ENCODE data around the gene TSC22D1. TPM values are rescaled to one million over a fixed set of nuclear protein-coding genes. Genes with fewer than 3 reads are reported as not detected.
A peak's percentile ranks its signal among the peaks of the same experiment; 100 is the strongest.

TSC22D1 gene
- total RNA-seq, 4 donors from 2014 or later = 177 to 798 (median 250) TPM

- WGBS, 2 donors (ENCODE audit: low coverage in 1 of 2) = 0% methylated on average over 10 to 51 of the region's 51 CpGs
- in situ Hi-C loops (cut with MboI; ENCODE audit: low pct_ligation_motif_present in 1 of 4, low pct_unique_long_range_greater_than_20kb in 1 of 4, low sequenced_read_pairs in 3 of 4) = loop anchor here (5.0 to 25.0 kb wide), 8 partner anchors 248 to 531 kb away; no protein-coding TSS in a partner anchor
- intact Hi-C loops (cut with DNase I; ENCODE audit: low total_unique reads) = loop anchor here (10.0 kb wide), 2 partner anchors 131 to 221 kb away; no protein-coding TSS in a partner anchor
Observed at GRCh38 chr13:44435142-44435918, 140.8 kb downstream of the TSC22D1 start.

GRCh38 chr13:44434766-44435141 is 141.4 kb downstream of the TSC22D1 start:
- Histone ChIP-seq H3K9me3 (no peaks in the 10 kb centered on the region), H3K27me3 (no peaks in the 10 kb centered on the region), H3K27ac (peak overlapping the region; percentile 87 to 92 (median 90)), H3K36me3 (peaks cover 0 to 12% (median 4%) of the 10 kb centered on the region in 4 donors), H3K4me1 (peaks cover 3 to 37% (median 29%) of the 10 kb centered on the region in 4 donors), H3K4me3 (peak overlapping the region; percentile 51 to 65 (median 52))
- intact Hi-C loops (cut with DNase I; ENCODE audit: low total_unique reads) = loop anchor here (10.0 kb wide), 2 partner anchors 130 to 220 kb away; no protein-coding TSS in a partner anchor
- 16 to 33% methylated on average over 1 to 4 of the region's 4 CpGs for WGBS, 2 donors (ENCODE audit: low coverage in 1 of 2)
- TF ChIP-seq POLR2AphosphoS5 (IDR thresholded peaks at IDR 0.05) (no peak), EP300 (IDR thresholded peaks at IDR 0.05; ENCODE audit: low read depth) (no peak), POLR2A (IDR thresholded peaks at IDR 0.05) (no peak)
- TF ChIP-seq, protein P1, sequence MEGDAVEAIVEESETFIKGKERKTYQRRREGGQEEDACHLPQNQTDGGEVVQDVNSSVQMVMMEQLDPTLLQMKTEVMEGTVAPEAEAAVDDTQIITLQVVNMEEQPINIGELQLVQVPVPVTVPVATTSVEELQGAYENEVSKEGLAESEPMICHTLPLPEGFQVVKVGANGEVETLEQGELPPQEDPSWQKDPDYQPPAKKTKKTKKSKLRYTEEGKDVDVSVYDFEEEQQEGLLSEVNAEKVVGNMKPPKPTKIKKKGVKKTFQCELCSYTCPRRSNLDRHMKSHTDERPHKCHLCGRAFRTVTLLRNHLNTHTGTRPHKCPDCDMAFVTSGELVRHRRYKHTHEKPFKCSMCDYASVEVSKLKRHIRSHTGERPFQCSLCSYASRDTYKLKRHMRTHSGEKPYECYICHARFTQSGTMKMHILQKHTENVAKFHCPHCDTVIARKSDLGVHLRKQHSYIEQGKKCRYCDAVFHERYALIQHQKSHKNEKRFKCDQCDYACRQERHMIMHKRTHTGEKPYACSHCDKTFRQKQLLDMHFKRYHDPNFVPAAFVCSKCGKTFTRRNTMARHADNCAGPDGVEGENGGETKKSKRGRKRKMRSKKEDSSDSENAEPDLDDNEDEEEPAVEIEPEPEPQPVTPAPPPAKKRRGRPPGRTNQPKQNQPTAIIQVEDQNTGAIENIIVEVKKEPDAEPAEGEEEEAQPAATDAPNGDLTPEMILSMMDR (IDR thresholded peaks at IDR 0.05) = no peak
- in situ Hi-C loops (cut with MboI; ENCODE audit: low pct_ligation_motif_present in 1 of 4, low pct_unique_long_range_greater_than_20kb in 1 of 4, low sequenced_read_pairs in 3 of 4) = loop anchor here (5.0 to 25.0 kb wide), 8 partner anchors 247 to 530 kb away; no protein-coding TSS in a partner anchor
- DNase-seq = no peak

More at GRCh38 chr13:44435142-44435918, 140.8 kb downstream of the TSC22D1 start:
- H3K36me3 ChIP-seq = peaks cover 0 to 12% (median 4%) of the 10 kb centered on the region in 4 donors
- H3K9me3 ChIP-seq = no peaks in the 10 kb centered on the region
- peaks cover 3 to 42% (median 34%) of the 10 kb centered on the region in 4 donors for H3K4me1 ChIP-seq
- H3K27ac ChIP-seq = peak overlapping the region; percentile 87 to 92 (median 90)
- H3K4me3 ChIP-seq = peak overlapping the region; percentile 51 to 65 (median 58)
- no peaks in the 10 kb centered on the region for H3K27me3 ChIP-seq
- TF ChIP-seq POLR2A (IDR thresholded peaks at IDR 0.05) (peak; percentile 84), EP300 (IDR thresholded peaks at IDR 0.05; ENCODE audit: low read depth) (no peak), POLR2AphosphoS5 (IDR thresholded peaks at IDR 0.05) (peak; percentile 73 to 93 (median 81))
- TF ChIP-seq, protein P1 (IDR thresholded peaks at IDR 0.05) = no peak
- peak; percentile 98 for DNase-seq

- in situ Hi-C loops (cut with MboI; ENCODE audit: low pct_ligation_motif_present in 1 of 4, low pct_unique_long_range_greater_than_20kb in 1 of 4, low sequenced_read_pairs in 3 of 4) (loop anchor here in 3 of 4 donors (10.0 to 25.0 kb wide), 4 partner anchors 247 to 529 kb away; no protein-coding TSS in a partner anchor), intact Hi-C loops (cut with DNase I; ENCODE audit: low total_unique reads) (loop anchor here (10.0 kb wide), 2 partner anchors 129 to 219 kb away; no protein-coding TSS in a partner anchor)
- no peaks in the 10 kb centered on the region for H3K27me3 ChIP-seq
- H3K9me3 ChIP-seq = no peaks in the 10 kb centered on the region
- peaks cover 0 to 12% (median 4%) of the 10 kb centered on the region in 4 donors for H3K36me3 ChIP-seq
- DNase-seq = no peak
- H3K4me3 ChIP-seq = peak overlapping the region; percentile 51 to 65 (median 52)
- H3K27ac ChIP-seq = peak overlapping the region; percentile 87 to 92 (median 90)
- H3K4me1 ChIP-seq = peaks cover 3 to 31% (median 25%) of the 10 kb centered on the region in 4 donors
- TF ChIP-seq POLR2A (IDR thresholded peaks at IDR 0.05) (no peak), EP300 (IDR thresholded peaks at IDR 0.05; ENCODE audit: low read depth) (no peak), POLR2AphosphoS5 (IDR thresholded peaks at IDR 0.05) (peak in 1 of 3 donors; percentile 55)
- TF ChIP-seq, protein P1 (IDR thresholded peaks at IDR 0.05) = no peak
- 66 to 80% methylated on average over 10 to 15 of the region's 15 CpGs for WGBS, 2 donors (ENCODE audit: low coverage in 1 of 2)
Observed at GRCh38 chr13:44433863-44434765, 142.0 kb downstream of the TSC22D1 start.

Data from transverse colon (tissue), 4 donors.